Esophagus (tissue), 2 donors: ENCODE results near the gene TSKU. TPM values are rescaled to one million over a fixed set of nuclear protein-coding genes. Genes with fewer than 3 reads are reported as not detected.
"Not testable (repeated sequence)": the region's sequence is repeated elsewhere in the genome, so short reads cannot be mapped to it uniquely, and the experiment has no call there.

ENCODE experiments used
- H3K27ac ChIP-seq, 2 donors: one replicate each; pipeline ENCODE4 v1.5.1; 2013; ENCODE audit warnings: low read depth in 2 of 2, mild to moderate bottlenecking in 2 of 2, inconsistent platforms in 1 of 2, low read length in 1 of 2, moderate library complexity in 1 of 2
- H3K27me3 ChIP-seq, 2 donors: one replicate each; pipeline ENCODE4 v1.6.1; 2013; ENCODE audit warnings: low read length in 2 of 2, control low read depth in 1 of 2, mild to moderate bottlenecking in 1 of 2; ENCODE audit not compliant: insufficient read depth in 2 of 2, control insufficient read depth in 1 of 2
- H3K36me3 ChIP-seq, 2 donors: one replicate each; pipeline ENCODE4 v1.6.1; 2013; ENCODE audit warnings: low read length in 1 of 2; ENCODE audit not compliant: control insufficient read depth in 2 of 2, insufficient read depth in 2 of 2
- H3K4me1 ChIP-seq, 2 donors: one replicate each; pipeline ENCODE4 v1.6.1; 2013; ENCODE audit warnings: low read length in 1 of 2; ENCODE audit not compliant: control insufficient read depth in 2 of 2, insufficient read depth in 2 of 2
- H3K4me3 ChIP-seq, 2 donors: one replicate each; pipeline ENCODE4 v1.5.1; 2013; ENCODE audit warnings: low read length in 2 of 2, mild to moderate bottlenecking in 2 of 2, low read depth in 1 of 2, moderate library complexity in 1 of 2
- H3K9me3 ChIP-seq, 2 donors: one replicate each; pipeline ENCODE4 v1.6.1; 2013; ENCODE audit warnings: mild to moderate bottlenecking in 2 of 2, low read depth in 1 of 2, low read length in 1 of 2, moderate library complexity in 1 of 2; ENCODE audit not compliant: control insufficient read depth in 2 of 2, insufficient read depth in 1 of 2
- WGBS, 2 donors: extraction: QIAGEN DNeasy Blood & Tissue Kit; methylation state at CpG; one replicate each; pipeline ENCODE4 v1.1.7; 2013; 5-methylcytosine and 5-hydroxymethylcytosine counted together
- polyA plus RNA-seq, 2 donors: library from polyadenylated mRNA; stranded (reverse); fragments of 200-250 nt; gene quantifications; one replicate each; pipeline ENCODE4 v1.2.3, GENCODE V29; 2013
- donor health status: healthy with polysubstance abuse.
- donor health status: Bipolar disorder and iron deficiency.

Gene TSKU
- polyA plus RNA-seq, 2 donors = 23.9 to 34.8 TPM

- no peaks in the 10 kb centered on the region for H3K9me3 ChIP-seq
- no peak overlapping the region for H3K4me3 ChIP-seq
- no peaks in the 10 kb centered on the region for H3K27me3 ChIP-seq
- peak overlapping the region; percentile 84 to 89 for H3K27ac ChIP-seq
- peaks cover 0 to 6% of the 10 kb centered on the region in 2 donors for H3K36me3 ChIP-seq
- WGBS, 2 donors = 71 to 84% methylated on average over 4 of the region's 4 CpGs
- H3K4me1 ChIP-seq = peaks cover 8 to 47% of the 10 kb centered on the region in 2 donors
Measured at GRCh38 chr11:76787271-76787670, 4.1 kb downstream of the TSKU start.

GRCh38 chr11:76787911-76788596, 4.9 kb downstream of the TSKU start:
- peaks cover 11 to 54% of the 10 kb centered on the region in 2 donors for H3K4me1 ChIP-seq
- H3K9me3 ChIP-seq = no peaks in the 10 kb centered on the region
- 38 to 41% methylated on average over 12 of the region's 12 CpGs for WGBS, 2 donors
- no peak overlapping the region for H3K4me3 ChIP-seq
- peaks cover 0 to 6% of the 10 kb centered on the region in 2 donors for H3K36me3 ChIP-seq
- peak overlapping the region; percentile 84 to 89 for H3K27ac ChIP-seq
- H3K27me3 ChIP-seq = no peaks in the 10 kb centered on the region

- Histone ChIP-seq H3K4me1 (peaks cover 11 to 59% of the 10 kb centered on the region in 2 donors), H3K4me3 (no peak overlapping the region), H3K9me3 (no peaks in the 10 kb centered on the region), H3K36me3 (peaks cover 0 to 6% of the 10 kb centered on the region in 2 donors), H3K27me3 (no peaks in the 10 kb centered on the region), H3K27ac (peak overlapping the region; percentile 84 to 89)
- 48 to 50% methylated on average over 10 of the region's 10 CpGs for WGBS, 2 donors
Measured at GRCh38 chr11:76788661-76789442, 5.7 kb downstream of the TSKU start.

- Histone ChIP-seq H3K4me1 (peaks cover 14 to 64% of the 10 kb centered on the region in 2 donors), H3K27ac (peak overlapping the region; percentile 84 to 89), H3K36me3 (peaks cover 0 to 10% of the 10 kb centered on the region in 2 donors), H3K4me3 (no peak overlapping the region), H3K9me3 (no peaks in the 10 kb centered on the region), H3K27me3 (no peaks in the 10 kb centered on the region)
- WGBS, 2 donors = 74 to 83% methylated on average over 2 of the region's 2 CpGs
Measured at GRCh38 chr11:76789443-76789719, 6.2 kb downstream of the TSKU start.

- peaks cover 19 to 71% of the 10 kb centered on the region in 2 donors for H3K4me1 ChIP-seq
- H3K27ac ChIP-seq = peak overlapping the region; percentile 23 to 80
- WGBS, 2 donors = 79 to 83% methylated on average over 5 of the region's 5 CpGs
- no peaks in the 10 kb centered on the region for H3K9me3 ChIP-seq
- H3K36me3 ChIP-seq = peaks cover 0 to 14% of the 10 kb centered on the region in 2 donors
- no peak overlapping the region for H3K4me3 ChIP-seq
- H3K27me3 ChIP-seq = no peaks in the 10 kb centered on the region
Measured at GRCh38 chr11:76790251-76790650, 7.1 kb downstream of the TSKU start.

GRCh38 chr11:76791002-76791770, 8.0 kb downstream of the TSKU start:
- H3K4me1 ChIP-seq = peaks cover 19 to 76% of the 10 kb centered on the region in 2 donors
- H3K27ac ChIP-seq = peak overlapping the region in 1 of 2 donors; percentile 56

GRCh38 chr11:76791861-76792260, 8.7 kb downstream of the TSKU start:
- Histone ChIP-seq H3K27me3 (no peaks in the 10 kb centered on the region), H3K36me3 (peaks cover 0 to 27% of the 10 kb centered on the region in 2 donors), H3K4me1 (peaks cover 21 to 74% of the 10 kb centered on the region in 2 donors), H3K4me3 (no peak overlapping the region), H3K9me3 (no peaks in the 10 kb centered on the region), H3K27ac (peak overlapping the region; percentile 21 to 40)
- WGBS, 2 donors = 45 to 65% methylated on average over 6 of the region's 6 CpGs

More at GRCh38 chr11:76791002-76791770, 8.0 kb downstream of the TSKU start:
- 71 to 76% methylated on average over 4 of the region's 4 CpGs for WGBS, 2 donors
- H3K36me3 ChIP-seq = peaks cover 0 to 23% of the 10 kb centered on the region in 2 donors
- H3K27me3 ChIP-seq, H3K9me3 ChIP-seq, H3K4me3 ChIP-seq: not testable (repeated sequence)

GRCh38 chr11:76792505-76793264, 9.5 kb downstream of the TSKU start:
- Histone ChIP-seq H3K9me3 (no peaks in the 10 kb centered on the region), H3K36me3 (peaks cover 0 to 28% of the 10 kb centered on the region in 2 donors), H3K4me1 (peaks cover 22 to 71% of the 10 kb centered on the region in 2 donors), H3K4me3 (no peak overlapping the region), H3K27ac (peak overlapping the region; percentile 6 to 38), H3K27me3 (no peaks in the 10 kb centered on the region)
- 76 to 79% methylated on average over 13 of the region's 13 CpGs for WGBS, 2 donors
